Fibroblast of pulmonary artery (primary cell): Measurements from ENCODE around the gene KANTR.

Experiments
- DNase-seq: peaks from one replicate; pipeline ENCODE4 v3.0.0-alpha.2; 2010; ENCODE audit warnings: low read depth
- H3K4me3 ChIP-seq: replicated peaks from 2 replicates; pipeline ENCODE4 v1.5.1; 2011; ENCODE audit warnings: low read depth, mild to moderate bottlenecking, control low read depth, low read length, moderate library complexity
- TF ChIP-seq, protein P1 (sequence below): IDR thresholded peaks from 2 replicates; pipeline ENCODE4 v1.5.1; 2011; ENCODE audit warnings: mild to moderate bottlenecking, control low read depth, low read length, inconsistent platforms; ENCODE audit errors: missing control alignments

The KANTR gene

DNA sequence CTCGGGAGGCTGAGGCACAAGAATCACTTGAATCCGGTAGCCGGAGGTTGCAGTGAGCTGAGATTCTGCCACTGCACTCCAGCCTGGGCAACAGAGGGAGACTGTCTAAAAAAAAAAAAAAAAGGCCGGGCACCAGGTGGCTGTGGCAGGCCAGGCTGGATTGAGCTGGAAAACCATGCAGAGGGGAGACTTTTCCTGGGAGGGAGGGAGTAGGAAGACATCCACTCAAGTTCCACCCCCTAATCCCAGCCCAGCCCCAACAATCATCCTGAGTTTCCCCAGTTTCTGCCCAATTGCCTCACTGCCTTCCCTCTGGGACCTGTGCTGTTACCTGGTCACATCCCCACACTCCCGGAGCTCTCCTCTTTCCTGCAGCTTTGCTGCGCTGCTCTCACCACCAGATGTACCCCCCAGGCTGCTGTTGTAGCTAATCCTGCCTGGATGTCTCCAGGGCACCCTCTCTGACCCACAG is 20.8 kb upstream of the KANTR start:
- TF ChIP-seq, protein P1, sequence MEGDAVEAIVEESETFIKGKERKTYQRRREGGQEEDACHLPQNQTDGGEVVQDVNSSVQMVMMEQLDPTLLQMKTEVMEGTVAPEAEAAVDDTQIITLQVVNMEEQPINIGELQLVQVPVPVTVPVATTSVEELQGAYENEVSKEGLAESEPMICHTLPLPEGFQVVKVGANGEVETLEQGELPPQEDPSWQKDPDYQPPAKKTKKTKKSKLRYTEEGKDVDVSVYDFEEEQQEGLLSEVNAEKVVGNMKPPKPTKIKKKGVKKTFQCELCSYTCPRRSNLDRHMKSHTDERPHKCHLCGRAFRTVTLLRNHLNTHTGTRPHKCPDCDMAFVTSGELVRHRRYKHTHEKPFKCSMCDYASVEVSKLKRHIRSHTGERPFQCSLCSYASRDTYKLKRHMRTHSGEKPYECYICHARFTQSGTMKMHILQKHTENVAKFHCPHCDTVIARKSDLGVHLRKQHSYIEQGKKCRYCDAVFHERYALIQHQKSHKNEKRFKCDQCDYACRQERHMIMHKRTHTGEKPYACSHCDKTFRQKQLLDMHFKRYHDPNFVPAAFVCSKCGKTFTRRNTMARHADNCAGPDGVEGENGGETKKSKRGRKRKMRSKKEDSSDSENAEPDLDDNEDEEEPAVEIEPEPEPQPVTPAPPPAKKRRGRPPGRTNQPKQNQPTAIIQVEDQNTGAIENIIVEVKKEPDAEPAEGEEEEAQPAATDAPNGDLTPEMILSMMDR: no peak
- H3K4me3 ChIP-seq: no peak overlapping the region
- no peak for DNase-seq

DNA sequence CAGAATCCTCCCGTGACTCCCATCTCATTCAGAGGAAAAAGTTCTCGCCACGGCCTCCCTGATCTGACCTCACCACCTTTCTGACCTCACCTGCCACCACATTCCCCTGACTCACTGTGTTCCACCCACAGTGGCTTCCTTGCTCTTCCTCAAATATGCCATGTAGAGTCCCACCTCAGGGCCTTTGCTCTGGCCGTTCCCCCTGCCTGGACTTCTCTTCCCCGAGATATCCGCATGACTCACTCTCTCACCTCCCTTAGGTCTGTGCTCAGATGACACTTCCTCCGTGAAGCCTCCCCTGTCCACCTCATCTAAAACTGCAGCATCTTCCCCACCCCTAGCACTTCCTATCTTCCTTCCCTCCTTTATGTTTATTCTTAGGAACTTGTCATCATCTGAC is 18.9 kb upstream of the KANTR start:
- no peak overlapping the region for H3K4me3 ChIP-seq
- DNase-seq: no peak
- TF ChIP-seq, protein P1: no peak

DNA sequence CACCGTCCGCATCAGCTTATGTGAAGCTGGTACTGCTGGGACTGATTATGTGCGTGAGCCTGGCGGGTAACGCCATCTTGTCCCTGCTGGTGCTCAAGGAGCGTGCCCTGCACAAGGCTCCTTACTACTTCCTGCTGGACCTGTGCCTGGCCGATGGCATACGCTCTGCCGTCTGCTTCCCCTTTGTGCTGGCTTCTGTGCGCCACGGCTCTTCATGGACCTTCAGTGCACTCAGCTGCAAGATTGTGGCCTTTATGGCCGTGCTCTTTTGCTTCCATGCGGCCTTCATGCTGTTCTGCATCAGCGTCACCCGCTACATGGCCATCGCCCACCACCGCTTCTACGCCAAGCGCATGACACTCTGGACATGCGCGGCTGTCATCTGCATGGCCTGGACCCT is 17.3 kb upstream of the KANTR start:
- H3K4me3 ChIP-seq: no peak overlapping the region
- TF ChIP-seq, protein P1: no peak
- no peak for DNase-seq

DNA sequence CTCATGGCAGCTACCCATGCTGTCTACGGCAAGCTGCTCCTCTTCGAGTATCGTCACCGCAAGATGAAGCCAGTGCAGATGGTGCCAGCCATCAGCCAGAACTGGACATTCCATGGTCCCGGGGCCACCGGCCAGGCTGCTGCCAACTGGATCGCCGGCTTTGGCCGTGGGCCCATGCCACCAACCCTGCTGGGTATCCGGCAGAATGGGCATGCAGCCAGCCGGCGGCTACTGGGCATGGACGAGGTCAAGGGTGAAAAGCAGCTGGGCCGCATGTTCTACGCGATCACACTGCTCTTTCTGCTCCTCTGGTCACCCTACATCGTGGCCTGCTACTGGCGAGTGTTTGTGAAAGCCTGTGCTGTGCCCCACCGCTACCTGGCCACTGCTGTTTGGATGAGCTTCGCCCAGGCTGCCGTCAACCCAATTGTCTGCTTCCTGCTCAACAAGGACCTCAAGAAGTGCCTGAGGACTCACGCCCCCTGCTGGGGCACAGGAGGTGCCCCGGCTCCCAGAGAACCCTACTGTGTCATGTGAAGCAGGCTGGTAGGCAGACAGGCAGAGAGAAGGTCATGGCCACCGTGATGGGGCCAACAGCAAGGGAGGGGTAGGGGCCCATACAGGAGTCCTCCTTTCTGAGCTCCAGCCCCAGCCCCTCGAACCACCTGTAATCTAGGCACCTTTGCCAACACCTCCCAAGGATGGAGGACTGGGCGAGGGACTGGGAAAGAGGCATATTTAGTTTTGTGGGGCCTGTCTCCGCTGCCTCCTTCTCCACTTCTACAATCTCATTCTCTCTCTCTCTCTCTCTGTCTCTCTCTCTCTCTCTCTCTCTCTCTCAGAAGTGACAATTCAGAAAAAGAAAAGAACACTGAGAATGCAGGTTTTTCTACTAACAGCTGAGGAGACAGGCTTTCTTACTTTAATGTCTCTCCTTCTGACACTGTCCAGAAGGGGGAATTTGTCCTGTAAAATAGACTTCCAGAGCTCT is 16.4 kb upstream of the KANTR start:
- DNase-seq: no peak
- TF ChIP-seq, protein P1: no peak
- no peak overlapping the region for H3K4me3 ChIP-seq

DNA sequence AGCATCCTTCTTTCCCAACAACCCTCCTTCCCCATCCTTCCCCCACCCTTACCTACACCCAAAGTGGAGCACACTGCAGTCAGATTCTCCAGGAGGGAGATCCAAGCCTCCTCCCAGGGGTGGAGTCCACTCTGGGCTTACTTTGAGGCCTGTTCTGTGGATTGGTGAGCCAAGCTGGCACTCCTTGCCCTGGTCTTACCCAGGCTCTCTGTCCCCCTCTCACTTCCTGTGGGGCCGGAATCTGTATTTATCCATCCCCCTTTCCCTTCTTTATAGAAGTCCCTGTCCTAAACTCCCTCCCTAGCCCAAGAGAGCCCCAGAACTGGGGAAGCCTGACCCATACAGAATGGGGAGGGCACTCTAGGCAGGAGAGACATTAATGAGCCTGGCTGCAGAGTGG is 15.0 kb upstream of the KANTR start:
- no peak for DNase-seq
- TF ChIP-seq, protein P1: no peak
- no peak overlapping the region for H3K4me3 ChIP-seq

DNA sequence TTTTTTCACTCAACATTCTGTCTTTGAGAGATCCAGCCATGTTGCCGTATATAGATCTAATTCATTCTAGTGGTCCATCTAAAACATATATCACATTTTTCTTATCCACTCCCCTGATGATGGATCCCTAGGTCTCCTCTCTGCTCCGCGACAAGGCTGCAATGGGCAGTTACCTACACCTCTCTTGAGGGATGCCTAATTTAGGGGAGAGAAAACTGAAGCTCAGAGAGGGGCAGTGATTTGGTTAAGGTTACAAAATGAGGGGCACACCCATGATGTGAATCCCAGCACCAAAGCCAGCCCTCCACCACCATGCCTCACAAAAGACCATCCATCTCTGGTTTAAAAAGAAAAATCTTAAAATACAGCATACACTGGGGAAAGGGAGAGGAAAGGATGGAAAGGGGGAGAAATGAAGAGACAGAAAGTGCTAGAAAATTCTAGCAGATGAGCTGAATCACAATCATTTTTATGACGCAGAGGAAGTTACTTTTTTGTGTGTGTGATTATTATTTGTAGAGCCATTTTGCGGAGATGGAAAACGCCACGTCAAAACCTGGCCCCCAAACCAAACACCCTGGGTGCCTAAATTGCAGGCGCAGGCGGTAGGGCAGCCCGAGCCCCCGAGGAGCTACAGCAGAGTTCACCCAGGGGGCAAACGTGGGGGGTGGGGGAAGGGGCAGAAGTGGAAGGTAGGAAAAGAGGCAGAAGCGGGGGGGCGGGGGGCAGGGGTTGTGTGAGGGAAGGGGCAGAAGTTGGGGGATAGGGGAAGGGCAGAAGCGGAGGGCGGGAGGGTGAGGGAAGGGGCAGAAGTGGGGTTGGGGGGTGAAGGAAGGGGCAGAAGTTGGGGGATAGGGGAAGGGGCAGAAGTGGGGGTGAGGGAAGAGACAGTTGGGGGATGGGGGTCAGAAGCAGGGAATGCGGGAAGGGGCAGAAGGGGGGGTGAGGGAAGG is 13.0 kb upstream of the KANTR start:
- TF ChIP-seq, protein P1: no peak
- peak overlapping the region; percentile 14 for H3K4me3 ChIP-seq
- DNase-seq: peak; percentile 35
